Vagina (tissue), 2 donors: ENCODE measurements around the gene DNAJB13. TPM values are rescaled to one million over a fixed set of nuclear protein-coding genes. Genes with fewer than 3 reads are reported as not detected.
"Not testable (repeated sequence)": the region's sequence is repeated elsewhere in the genome, so short reads cannot be mapped to it uniquely, and the experiment has no call there.

Experiments used
- DNase-seq, 2 donors: peaks; one replicate each; pipeline ENCODE4 v3.0.0-alpha.2; 2017; ENCODE audit errors: extremely low spot score in 2 of 2
- H3K27ac ChIP-seq: fragments of 200-600 bp; sonication (generic); one replicate; pipeline ENCODE4 v1.5.1; 2019
- H3K27me3 ChIP-seq: fragments of 200-600 bp; sonication (generic); one replicate; pipeline ENCODE4 v1.5.1; 2019
- H3K36me3 ChIP-seq, 2 donors: fragments of 200-600 bp; sonication (generic); one replicate each; pipeline ENCODE4 v1.5.1; 2017 to 2019
- H3K4me1 ChIP-seq: fragments of 200-600 bp; sonication (generic); one replicate; pipeline ENCODE4 v1.5.1; 2019
- H3K4me3 ChIP-seq, 2 donors: fragments of 200-600 bp; sonication (generic); 1 replicate in 1 of 2; 2 replicates in 1 of 2; pipeline ENCODE4 v1.5.1; 2016 to 2019
- H3K9me3 ChIP-seq: fragments of 200-600 bp; sonication (generic); one replicate; pipeline ENCODE4 v1.5.1; 2019
- CTCF ChIP-seq, 3 experiments: fragments of 450-650 bp in 2 of 3; fragments of 200-600 bp in 1 of 3; sonication (generic) in 1 of 3; IDR thresholded peaks; one replicate each; pipeline ENCODE4 v1.5.1; 2017 to 2019; ENCODE audit warnings: antibody characterized with exemption in 3 of 3, mild to moderate bottlenecking in 2 of 3, moderate library complexity in 2 of 3
- POLR2A ChIP-seq, 2 donors: fragments of 450-650 bp; IDR thresholded peaks; one replicate each; pipeline ENCODE4 v1.6.1; 2017; ENCODE audit warnings: antibody characterized with exemption in 2 of 2, mild to moderate bottlenecking in 2 of 2, moderate library complexity in 2 of 2
- POLR2AphosphoS5 ChIP-seq, 2 donors: sonication (generic); formaldehyde crosslinking; IDR thresholded peaks; one replicate each; pipeline ENCODE4 v1.9.0; 2017; ENCODE audit warnings: antibody characterized with exemption in 2 of 2, mild to moderate bottlenecking in 2 of 2, low read depth in 1 of 2; ENCODE audit not compliant: insufficient read depth in 1 of 2
- intact Hi-C: fragments of 100-400 bp; cut with DNase I; formaldehyde crosslinking; loops from one replicate; pipeline ENCODE4 v1.15.1; 2023
- total RNA-seq: library from RNA; depleted of rRNA; stranded (reverse); fragments of >200 nt; gene quantifications from one replicate; pipeline ENCODE4 v1.2.3, GENCODE V29; 2016

The DNAJB13 gene
- total RNA-seq, 1 donor from 2014 or later: not detected

- no peak for TF ChIP-seq POLR2AphosphoS5 (IDR thresholded peaks at IDR 0.05; ENCODE audit: insufficient read depth in 1 of 2, low read depth in 1 of 2)
- Histone ChIP-seq H3K36me3 (peaks cover 0 to 41% of the 10 kb centered on the region in 2 donors), H3K27me3 (no peaks in the 10 kb centered on the region), H3K9me3 (no peaks in the 10 kb centered on the region), H3K4me3 (no peak overlapping the region), H3K27ac (no peak overlapping the region), H3K4me1 (no peaks in the 10 kb centered on the region)
- intact Hi-C loops: no loop called here
- no peak for DNase-seq
These were observed 18.9 kb upstream of the DNAJB13 start for GRCh38 chr11:73931951-73932350.

- H3K36me3 ChIP-seq: peaks cover 0 to 33% of the 10 kb centered on the region in 2 donors
- intact Hi-C loops: no loop called here
- TF ChIP-seq CTCF (IDR thresholded peaks at IDR 0.05): no peak
- TF ChIP-seq POLR2A (IDR thresholded peaks at IDR 0.05): no peak
- H3K4me3 ChIP-seq: no peak overlapping the region
- no peak for DNase-seq
- H3K4me1 ChIP-seq: no peaks in the 10 kb centered on the region
- H3K9me3 ChIP-seq: no peaks in the 10 kb centered on the region
- no peaks in the 10 kb centered on the region for H3K27me3 ChIP-seq
- no peak overlapping the region for H3K27ac ChIP-seq
These were observed 18.0 kb upstream of the DNAJB13 start for GRCh38 chr11:73932781-73933180.

- H3K27ac ChIP-seq, H3K4me1 ChIP-seq, intact Hi-C loops, DNase-seq, H3K27me3 ChIP-seq, H3K9me3 ChIP-seq, H3K4me3 ChIP-seq: not testable (repeated sequence)
- H3K36me3 ChIP-seq: peaks cover 0 to 18% of the 10 kb centered on the region in 2 donors
These were observed 14.8 kb upstream of the DNAJB13 start for GRCh38 chr11:73936047-73936446.

GRCh38 chr11:73939096-73939495 lies 11.7 kb upstream of the DNAJB13 start:
- no peak for TF ChIP-seq CTCF (IDR thresholded peaks at IDR 0.05)
- no peak for TF ChIP-seq POLR2AphosphoS5 (IDR thresholded peaks at IDR 0.05; ENCODE audit: insufficient read depth in 1 of 2, low read depth in 1 of 2)
- TF ChIP-seq POLR2A (IDR thresholded peaks at IDR 0.05): no peak
- Histone ChIP-seq H3K27ac (no peak overlapping the region), H3K9me3 (no peaks in the 10 kb centered on the region), H3K27me3 (no peaks in the 10 kb centered on the region), H3K4me3 (no peak overlapping the region), H3K36me3 (peaks cover 0 to 2% of the 10 kb centered on the region in 2 donors), H3K4me1 (no peaks in the 10 kb centered on the region)
- intact Hi-C loops: no loop called here
- DNase-seq: no peak

GRCh38 chr11:73940801-73941570 lies 9.8 kb upstream of the DNAJB13 start:
- intact Hi-C loops: no loop called here
- no peaks in the 10 kb centered on the region for H3K4me1 ChIP-seq
- H3K9me3 ChIP-seq: no peaks in the 10 kb centered on the region
- no peaks in the 10 kb centered on the region for H3K36me3 ChIP-seq
- H3K27ac ChIP-seq: no peak overlapping the region
- DNase-seq: no peak
- TF ChIP-seq CTCF (IDR thresholded peaks at IDR 0.05): no peak
- TF ChIP-seq POLR2AphosphoS5 (IDR thresholded peaks at IDR 0.05; ENCODE audit: insufficient read depth in 1 of 2, low read depth in 1 of 2): no peak
- no peak for TF ChIP-seq POLR2A (IDR thresholded peaks at IDR 0.05)
- H3K4me3 ChIP-seq: no peak overlapping the region
- no peaks in the 10 kb centered on the region for H3K27me3 ChIP-seq

- no peak for DNase-seq
- no peaks in the 10 kb centered on the region for H3K9me3 ChIP-seq
- H3K27ac ChIP-seq: no peak overlapping the region
- H3K36me3 ChIP-seq: no peaks in the 10 kb centered on the region
- intact Hi-C loops: no loop called here
- no peaks in the 10 kb centered on the region for H3K4me1 ChIP-seq
- no peak overlapping the region for H3K4me3 ChIP-seq
- TF ChIP-seq POLR2AphosphoS5 (IDR thresholded peaks at IDR 0.05; ENCODE audit: insufficient read depth in 1 of 2, low read depth in 1 of 2): no peak
- TF ChIP-seq CTCF (IDR thresholded peaks at IDR 0.05): no peak
- TF ChIP-seq POLR2A (IDR thresholded peaks at IDR 0.05): no peak
- no peaks in the 10 kb centered on the region for H3K27me3 ChIP-seq
These were observed 8.8 kb upstream of the DNAJB13 start for GRCh38 chr11:73942010-73942409.
